HG02759 (cell line): Measurements from ENCODE around the gene NRP2.

Source experiments
- ATAC-seq: cut with Tn5 transposase; IDR thresholded peaks from one replicate; pipeline ENCODE4 v1.9.1; 2021; ENCODE audit warnings: mild to moderate bottlenecking, moderate library complexity; ENCODE audit not compliant: unreplicated experiment

Gene NRP2

DNA sequence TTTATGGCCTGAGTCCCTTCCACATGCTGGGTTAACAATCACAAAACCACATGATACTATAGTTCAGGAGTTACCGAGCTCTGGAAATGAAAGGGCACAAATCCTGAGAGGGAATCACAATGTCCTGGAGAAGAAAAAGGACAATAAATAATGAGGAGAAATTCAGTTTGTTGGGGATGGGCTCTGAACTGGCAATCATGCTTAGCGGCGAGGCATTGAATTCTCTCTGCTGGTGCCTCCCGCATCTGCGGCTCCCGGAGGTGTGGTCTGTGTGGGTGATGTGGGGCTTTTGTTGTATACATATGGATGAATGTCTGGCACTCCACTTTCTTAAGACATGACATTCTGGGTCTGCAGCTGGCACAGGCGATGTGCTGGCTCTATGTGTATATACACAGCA lies 46.1 kb downstream of the NRP2 start:
- ATAC-seq = no peak

GRCh38 chr2:205730191-205730590 lies 47.9 kb downstream of the NRP2 start:
- ATAC-seq = no peak

DNA sequence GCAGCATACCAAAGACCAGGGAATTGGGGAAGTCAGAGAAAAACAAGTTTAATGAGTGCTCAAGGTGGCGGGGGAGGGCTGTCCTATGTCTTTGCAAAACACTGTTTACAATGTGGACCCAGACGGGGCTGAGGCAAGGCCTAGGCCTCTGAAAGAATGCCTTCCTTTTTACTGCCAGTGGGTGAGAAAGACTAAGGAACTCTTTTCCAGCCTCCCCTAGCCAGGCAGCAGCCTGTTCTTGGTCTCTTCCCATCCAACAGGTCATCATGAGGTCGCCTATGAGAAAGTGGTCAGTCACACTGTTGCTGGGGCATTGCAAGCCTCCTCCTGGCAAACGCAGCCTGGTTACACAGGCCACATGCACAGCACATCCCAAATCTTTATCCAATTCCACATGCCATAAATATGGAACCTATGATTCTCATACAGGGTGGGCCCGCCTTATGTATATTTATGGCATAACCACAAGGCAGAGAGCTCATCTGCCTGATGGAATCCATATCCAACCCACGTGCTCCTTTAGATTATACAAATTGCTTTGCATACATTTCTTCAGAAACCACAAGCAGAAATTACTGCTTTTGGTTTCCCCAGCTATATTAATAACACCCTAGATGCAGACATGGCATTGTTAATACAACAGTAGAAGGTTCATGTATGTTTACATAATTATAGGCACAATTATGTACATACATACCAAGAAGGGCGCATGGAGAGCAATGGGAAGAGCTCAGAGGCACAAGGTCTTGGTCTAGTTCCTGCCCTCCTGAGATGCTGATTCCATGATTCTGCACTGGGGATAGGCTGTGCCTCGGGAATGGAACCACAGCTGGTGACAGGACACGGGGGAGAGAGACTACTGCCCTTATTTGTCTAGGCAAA lies 48.6 kb downstream of the NRP2 start:
- ATAC-seq = no peak

- peak; percentile 71 for ATAC-seq
Measured at GRCh38 chr2:205731583-205731981, 49.3 kb downstream of the NRP2 start.

- ATAC-seq = no peak
Measured at GRCh38 chr2:205732314-205732713, 50.0 kb downstream of the NRP2 start.

GRCh38 chr2:205733082-205733481 lies 50.8 kb downstream of the NRP2 start:
- ATAC-seq = no peak

DNA sequence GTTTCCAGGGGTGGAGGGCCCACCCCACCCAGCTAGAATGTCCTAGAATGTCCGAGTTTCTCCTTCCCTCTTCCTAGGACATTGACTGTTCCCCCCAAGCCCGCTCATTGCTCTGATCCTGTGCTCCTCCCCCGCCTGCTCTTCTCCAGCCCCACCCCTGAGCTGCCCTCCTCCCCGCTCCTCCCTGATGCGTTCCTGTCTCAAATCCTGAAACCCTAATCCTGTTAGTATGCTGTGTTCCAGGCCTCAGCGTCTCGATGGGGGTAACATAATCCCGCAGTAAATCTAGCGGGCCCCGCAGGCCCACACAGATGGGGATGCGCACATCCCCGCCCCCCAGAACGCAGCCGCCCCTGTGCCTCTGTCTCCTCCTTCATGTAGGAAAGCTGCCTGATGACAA lies 51.3 kb downstream of the NRP2 start:
- ATAC-seq = no peak

- ATAC-seq = no peak
Measured at GRCh38 chr2:205734436-205735037, 52.2 kb downstream of the NRP2 start.

DNA sequence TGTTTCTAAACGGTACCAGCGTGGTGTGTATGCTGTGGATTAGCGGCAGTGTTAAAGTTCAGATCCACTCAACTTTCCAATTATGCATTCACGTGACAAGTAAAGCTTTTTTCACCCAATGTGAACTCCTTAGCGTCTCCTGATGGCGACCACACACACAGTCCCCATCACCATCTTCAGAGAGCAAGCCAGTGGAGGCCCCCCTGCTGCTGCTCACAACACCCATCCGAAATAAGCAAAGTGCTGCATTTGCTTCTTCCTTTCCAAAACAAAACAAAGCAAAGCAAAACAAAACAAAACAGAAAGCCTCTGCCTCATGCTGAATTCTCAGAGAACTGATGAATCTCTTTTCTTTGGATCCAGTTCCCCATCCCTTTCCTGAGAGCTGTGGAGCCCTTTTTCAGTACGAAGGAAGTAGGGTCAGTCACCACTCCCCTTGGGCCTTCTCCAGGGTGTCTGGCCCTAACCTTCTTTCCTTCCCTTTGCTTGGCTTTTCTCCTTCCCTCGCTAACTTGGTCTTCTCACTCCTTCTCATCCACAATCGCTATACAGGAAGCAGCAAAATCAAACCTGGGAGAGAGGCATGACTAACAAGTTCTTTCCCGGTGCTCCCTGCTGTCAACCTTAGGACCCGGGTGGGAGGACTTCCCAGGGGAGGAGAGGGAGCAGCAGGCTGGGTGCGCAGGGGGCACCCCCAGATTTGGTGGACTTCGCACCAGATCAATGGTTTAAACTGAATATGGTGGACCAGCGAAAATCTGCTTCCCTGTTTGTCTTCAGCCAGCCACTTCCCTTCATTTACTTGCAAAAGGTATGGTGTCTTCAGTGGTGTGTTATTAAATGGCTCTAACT lies 56.0 kb downstream of the NRP2 start:
- no peak for ATAC-seq

- ATAC-seq = no peak
Measured at GRCh38 chr2:205739620-205740019, 57.3 kb downstream of the NRP2 start.

- no peak for ATAC-seq
Measured at GRCh38 chr2:205740381-205740780, 58.1 kb downstream of the NRP2 start.

GRCh38 chr2:205741256-205741978 lies 59.1 kb downstream of the NRP2 start:
- ATAC-seq = no peak

- no peak for ATAC-seq
Measured at GRCh38 chr2:205743137-205743536, 60.8 kb downstream of the NRP2 start.

- ATAC-seq = no peak
Measured at GRCh38 chr2:205744074-205744591, 61.8 kb downstream of the NRP2 start.

- ATAC-seq = no peak
Measured at GRCh38 chr2:205745661-205746419, 63.5 kb downstream of the NRP2 start.

GRCh38 chr2:205746420-205746785 lies 64.1 kb downstream of the NRP2 start:
- ATAC-seq = no peak

- ATAC-seq = no peak
Measured at GRCh38 chr2:205747829-205748386, 65.6 kb downstream of the NRP2 start.

- ATAC-seq = no peak
Measured at GRCh38 chr2:205748639-205749038, 66.3 kb downstream of the NRP2 start.

DNA sequence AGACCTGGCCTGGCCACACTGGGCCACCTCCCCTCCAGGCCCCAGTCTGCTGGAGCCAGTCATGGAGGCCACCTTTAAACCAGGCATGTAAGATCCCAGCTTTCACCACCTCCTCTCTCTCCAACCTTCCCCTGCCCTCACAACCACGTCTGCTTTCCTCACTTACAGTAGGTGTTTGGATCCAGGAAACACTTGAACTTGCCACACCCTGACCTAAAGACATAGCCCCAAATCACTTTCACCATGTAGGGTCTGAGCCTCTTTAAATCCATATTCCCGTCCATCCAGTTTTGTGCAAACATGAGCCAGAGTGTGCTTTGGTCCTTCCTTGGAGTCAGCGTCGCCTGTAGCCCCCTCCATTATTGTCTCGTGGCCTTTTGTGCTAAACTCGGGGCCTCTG lies 66.8 kb downstream of the NRP2 start:
- ATAC-seq = no peak

DNA sequence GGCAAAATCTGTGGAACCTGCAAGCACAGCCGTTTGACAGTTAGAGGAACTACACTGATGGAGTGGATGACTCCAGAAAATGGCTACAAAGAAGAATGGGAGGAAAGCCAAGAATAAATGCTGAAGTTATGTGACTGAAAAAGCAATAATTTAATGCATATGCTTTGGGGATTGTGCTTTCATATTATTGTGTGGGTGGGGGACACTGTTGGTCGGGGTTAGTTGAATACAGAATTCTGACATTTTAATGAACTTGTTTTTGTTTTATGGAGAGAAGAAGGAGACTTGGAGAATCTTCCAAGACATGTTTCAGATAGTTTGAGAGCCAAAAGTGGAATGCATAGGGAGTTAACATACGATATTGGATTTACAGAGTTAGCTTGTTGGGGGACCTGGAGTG lies 68.5 kb downstream of the NRP2 start:
- ATAC-seq = no peak
